HepG2 (cell line): Measurements from ENCODE around the gene PCYT2. TPM values are rescaled to one million over a fixed set of nuclear protein-coding genes. Genes with fewer than 3 reads are reported as not detected.

Source experiments
- CREM ChIP-seq, 2 experiments: sonication (generic) in 1 of 2; formaldehyde crosslinking in 1 of 2; IDR thresholded peaks; 2 replicates each; pipeline versions ENCODE4 v1.4.0 to v1.6.1; 2016 to 2020; ENCODE audit warnings: antibody characterized with exemption in 1 of 2, mild to moderate bottlenecking in 1 of 2, missing genetic modification reagents in 1 of 2
- FUBP1 ChIP-seq: sonication (generic); formaldehyde crosslinking; IDR thresholded peaks from 2 replicates; pipeline ENCODE4 v1.5.1; 2020; ENCODE audit warnings: missing genetic modification reagents, mild to moderate bottlenecking, borderline replicate concordance
- HOXA9 ChIP-seq: sonication (generic); formaldehyde crosslinking; IDR thresholded peaks from 2 replicates; pipeline ENCODE4 v1.8.1; 2022; ENCODE audit warnings: missing genetic modification reagents, mild to moderate bottlenecking, moderate library complexity, borderline replicate concordance
- HOXD1 ChIP-seq: sonication (generic); formaldehyde crosslinking; IDR thresholded peaks from 2 replicates; pipeline ENCODE4 v1.5.0; 2020; ENCODE audit warnings: missing genetic modification reagents
- LCORL ChIP-seq, 2 experiments: fragments of 450-650 bp in 1 of 2; sonication (generic) in 1 of 2; formaldehyde crosslinking in 1 of 2; IDR thresholded peaks; 2 replicates each; pipeline versions ENCODE4 v1.5.0 to v1.6.1; 2017 to 2020; ENCODE audit warnings: antibody characterized with exemption in 1 of 2, missing genetic modification reagents in 1 of 2
- MAZ ChIP-seq, 2 experiments: sonication (generic) in 1 of 2; formaldehyde crosslinking in 1 of 2; IDR thresholded peaks; 2 replicates each; pipeline versions ENCODE4 v1.5.0 to v1.6.1; 2012 to 2020; ENCODE audit warnings: low read depth in 2 of 2, mild to moderate bottlenecking in 2 of 2, borderline replicate concordance in 1 of 2, improper control_type of control experiment in 1 of 2, low read length in 1 of 2, missing genetic modification reagents in 1 of 2, moderate library complexity in 1 of 2
- PHB2 ChIP-seq: fragments of 450-650 bp; IDR thresholded peaks from 2 replicates; pipeline ENCODE4 v1.6.1; 2018; ENCODE audit not compliant: partially characterized antibody
- SMC3 ChIP-seq: IDR thresholded peaks from 2 replicates; pipeline ENCODE4 v1.6.1; 2011; ENCODE audit warnings: low read length, improper control_type of control experiment
- SRSF9 ChIP-seq: fragments of 200-400 bp; formaldehyde crosslinking; IDR thresholded peaks from 2 replicates; pipeline ENCODE4 v1.6.1; 2018; ENCODE audit warnings: borderline replicate concordance, mild to moderate bottlenecking, low read depth, low read length; ENCODE audit not compliant: insufficient read depth, poor library complexity, severe bottlenecking
- SSRP1 ChIP-seq: IDR thresholded peaks from 2 replicates; pipeline ENCODE4 v1.6.1; 2016; ENCODE audit warnings: control low read depth
- ZNF260 ChIP-seq: sonication (generic); formaldehyde crosslinking; IDR thresholded peaks from 2 replicates; pipeline ENCODE4 v1.4.0; 2020; ENCODE audit warnings: missing genetic modification reagents, low read depth, mild to moderate bottlenecking, borderline replicate concordance
- ZNF354B ChIP-seq: sonication (generic); formaldehyde crosslinking; IDR thresholded peaks from 2 replicates; pipeline ENCODE4 v1.8.0; 2022; ENCODE audit warnings: mild to moderate bottlenecking, missing genetic modification reagents
- polyA plus RNA-seq, 8 experiments: library from polyadenylated mRNA; depleted of rRNA in 3 of 8; stranded (reverse) in 7 of 8; unstranded in 1 of 8; fragments of >200 nt; fragmentation: Illumina TruSeq in 4 of 8; extraction: Trizol in 4 of 8; gene quantifications; 2 replicates each; pipeline versions ENCODE4 v1.2.1 to v1.2.3, GENCODE V29; 2011 to 2016; ENCODE audit warnings: low read depth in 4 of 8, missing spikeins in 1 of 8, mixed read lengths in 1 of 8; ENCODE audit not compliant: insufficient read depth in 1 of 8
- total RNA-seq, 5 experiments: library from RNA; depleted of rRNA; stranded (reverse); fragments of >200 nt; fragmentation: Illumina TruSeq; extraction: Trizol; gene quantifications; 2 replicates each; pipeline ENCODE4 v1.2.3, GENCODE V29; 2016; ENCODE audit warnings: low read depth in 1 of 5
- TF ChIP-seq, protein P1 (sequence below), 2 experiments: sonication (generic) in 1 of 2; formaldehyde crosslinking in 1 of 2; IDR thresholded peaks; 2 replicates each; pipeline versions ENCODE4 v1.6.1 to v1.9.0; 2014 to 2022; ENCODE audit warnings: antibody characterized with exemption in 1 of 2, borderline replicate concordance in 1 of 2, inconsistent platforms in 1 of 2, low read depth in 1 of 2, missing genetic modification reagents in 1 of 2
- TF ChIP-seq, protein P2 (sequence below): sonication (generic); formaldehyde crosslinking; IDR thresholded peaks from 2 replicates; pipeline ENCODE4 v1.5.1; 2020; ENCODE audit warnings: missing genetic modification reagents, mild to moderate bottlenecking, borderline replicate concordance
- TF ChIP-seq, protein P3 (sequence below): sonication (generic); formaldehyde crosslinking; conservative IDR thresholded peaks from 2 replicates; pipeline ENCODE4 v1.8.0; 2022; ENCODE audit warnings: missing genetic modification reagents

PCYT2 gene
- total and polyA plus RNA-seq, 2 of the 13 experiments (the other 11 are each of a cell fraction or from before 2014, with no cell fraction given), result 147 to 297 TPM

DNA sequence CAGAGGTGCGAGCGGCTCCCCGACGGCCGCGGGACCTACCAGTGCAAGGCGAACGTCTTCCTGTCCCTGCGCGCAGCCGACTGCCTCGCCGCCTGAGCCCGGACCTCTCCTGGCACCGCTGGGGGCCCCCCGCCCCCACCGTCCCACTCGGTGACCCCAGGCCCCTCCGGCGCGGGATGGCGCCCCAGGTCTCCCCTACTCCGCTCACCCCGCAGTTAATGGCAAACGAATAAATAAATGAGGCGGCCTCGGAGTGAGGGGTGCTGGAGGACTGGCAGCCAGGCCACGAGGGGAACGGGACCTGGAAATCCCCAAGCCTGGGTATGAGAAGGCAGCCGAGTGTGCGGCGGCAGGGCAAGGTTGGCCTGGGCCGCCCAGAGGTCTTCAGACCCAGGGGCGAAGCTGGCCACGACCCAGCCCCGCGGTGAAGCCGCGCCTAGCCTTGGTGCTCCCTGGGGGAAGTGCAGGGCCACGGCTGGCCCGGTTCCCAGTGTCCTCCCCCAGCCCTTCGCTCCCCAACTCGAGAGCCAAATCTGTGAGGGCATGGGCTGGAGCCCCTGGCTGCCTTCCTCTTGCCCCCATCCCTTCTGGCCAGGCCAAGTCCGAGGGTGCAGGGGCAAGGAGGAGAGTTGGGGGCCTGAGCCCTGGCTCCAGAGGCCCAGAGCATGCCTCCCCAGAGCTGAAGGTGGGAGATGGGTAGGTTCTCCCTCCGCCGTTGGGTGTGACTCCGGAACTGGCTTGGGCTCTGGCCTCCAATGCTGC lies 8.4 kb downstream of the PCYT2 start (continued):
- TF ChIP-seq, protein P1, sequence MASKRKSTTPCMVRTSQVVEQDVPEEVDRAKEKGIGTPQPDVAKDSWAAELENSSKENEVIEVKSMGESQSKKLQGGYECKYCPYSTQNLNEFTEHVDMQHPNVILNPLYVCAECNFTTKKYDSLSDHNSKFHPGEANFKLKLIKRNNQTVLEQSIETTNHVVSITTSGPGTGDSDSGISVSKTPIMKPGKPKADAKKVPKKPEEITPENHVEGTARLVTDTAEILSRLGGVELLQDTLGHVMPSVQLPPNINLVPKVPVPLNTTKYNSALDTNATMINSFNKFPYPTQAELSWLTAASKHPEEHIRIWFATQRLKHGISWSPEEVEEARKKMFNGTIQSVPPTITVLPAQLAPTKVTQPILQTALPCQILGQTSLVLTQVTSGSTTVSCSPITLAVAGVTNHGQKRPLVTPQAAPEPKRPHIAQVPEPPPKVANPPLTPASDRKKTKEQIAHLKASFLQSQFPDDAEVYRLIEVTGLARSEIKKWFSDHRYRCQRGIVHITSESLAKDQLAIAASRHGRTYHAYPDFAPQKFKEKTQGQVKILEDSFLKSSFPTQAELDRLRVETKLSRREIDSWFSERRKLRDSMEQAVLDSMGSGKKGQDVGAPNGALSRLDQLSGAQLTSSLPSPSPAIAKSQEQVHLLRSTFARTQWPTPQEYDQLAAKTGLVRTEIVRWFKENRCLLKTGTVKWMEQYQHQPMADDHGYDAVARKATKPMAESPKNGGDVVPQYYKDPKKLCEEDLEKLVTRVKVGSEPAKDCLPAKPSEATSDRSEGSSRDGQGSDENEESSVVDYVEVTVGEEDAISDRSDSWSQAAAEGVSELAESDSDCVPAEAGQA (IDR thresholded peaks at IDR 0.05; ENCODE audit: low read depth), result no peak
- TF ChIP-seq, protein P1 (CRISPR knock-in tag; IDR thresholded peaks at IDR 0.05; ENCODE audit: borderline replicate concordance), result no peak
- TF ChIP-seq LCORL (IDR thresholded peaks at IDR 0.05) (no peak), LCORL (CRISPR knock-in tag; IDR thresholded peaks at IDR 0.05) (peak; percentile 69; the same call in 1 of the 2 replicates), HOXD1 (CRISPR knock-in tag) (no peak; the same call in 1 of the 2 replicates), CREM (IDR thresholded peaks at IDR 0.05) (no peak), CREM (CRISPR knock-in tag; IDR thresholded peaks at IDR 0.05) (no peak), SSRP1 (peak; percentile 63; the same call in 1 of the 2 replicates), SRSF9 (no peak), ZNF354B (CRISPR knock-in tag) (no peak), PHB2 (no peak), MAZ (IDR thresholded peaks at IDR 0.05; ENCODE audit: borderline replicate concordance, low read depth, low read length) (no peak), MAZ (CRISPR knock-in tag; IDR thresholded peaks at IDR 0.05; ENCODE audit: low read depth) (peak; percentile 42; the same call in 1 of the 2 replicates), SMC3 (no peak), HOXA9 (CRISPR knock-in tag) (no peak; the same call in 1 of the 2 replicates), ZNF260 (CRISPR knock-in tag) (no peak), FUBP1 (CRISPR knock-in tag) (0 out of 2 replicates have a peak, but pooled peaks have one; percentile 15)
- TF ChIP-seq, protein P2, sequence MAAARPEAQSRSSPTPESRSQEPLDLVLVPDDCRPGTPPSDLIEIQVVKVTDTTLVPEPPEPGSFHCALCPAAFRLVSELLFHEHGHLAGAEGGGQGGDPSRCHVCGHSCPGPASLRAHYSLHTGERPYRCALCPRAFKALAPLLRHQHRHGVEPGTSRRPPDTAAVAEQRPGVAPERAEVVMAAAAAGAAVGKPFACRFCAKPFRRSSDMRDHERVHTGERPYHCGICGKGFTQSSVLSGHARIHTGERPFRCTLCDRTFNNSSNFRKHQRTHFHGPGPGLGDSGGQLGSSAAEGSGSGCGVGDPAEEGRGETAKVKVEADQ (CRISPR knock-in tag), result peak; percentile 51; the same call in 1 of the 2 replicates
- TF ChIP-seq, protein P3, sequence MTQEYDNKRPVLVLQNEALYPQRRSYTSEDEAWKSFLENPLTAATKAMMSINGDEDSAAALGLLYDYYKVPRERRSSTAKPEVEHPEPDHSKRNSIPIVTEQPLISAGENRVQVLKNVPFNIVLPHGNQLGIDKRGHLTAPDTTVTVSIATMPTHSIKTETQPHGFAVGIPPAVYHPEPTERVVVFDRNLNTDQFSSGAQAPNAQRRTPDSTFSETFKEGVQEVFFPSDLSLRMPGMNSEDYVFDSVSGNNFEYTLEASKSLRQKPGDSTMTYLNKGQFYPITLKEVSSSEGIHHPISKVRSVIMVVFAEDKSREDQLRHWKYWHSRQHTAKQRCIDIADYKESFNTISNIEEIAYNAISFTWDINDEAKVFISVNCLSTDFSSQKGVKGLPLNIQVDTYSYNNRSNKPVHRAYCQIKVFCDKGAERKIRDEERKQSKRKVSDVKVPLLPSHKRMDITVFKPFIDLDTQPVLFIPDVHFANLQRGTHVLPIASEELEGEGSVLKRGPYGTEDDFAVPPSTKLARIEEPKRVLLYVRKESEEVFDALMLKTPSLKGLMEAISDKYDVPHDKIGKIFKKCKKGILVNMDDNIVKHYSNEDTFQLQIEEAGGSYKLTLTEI (CRISPR knock-in tag), result no peak
